Activated T-cell treated with anti-CD3 and anti-CD28 coated beads, Interleukin-2, amount 50 U/mL, for 4 hours (primary cell): ENCODE results near the gene A4GALT. TPM values are rescaled to one million over a fixed set of nuclear protein-coding genes. Genes with fewer than 3 reads are reported as not detected.

ENCODE experiments used
- ATAC-seq, 2 donors: fragments of 200-7000 bp; cut with Tn5 transposase; one replicate each; pipeline ENCODE4 v1.10.0; 2021
- DNase-seq: peaks from one replicate; pipeline ENCODE4 v3.0.0-alpha.2; 2020
- H3K27me3 Mint-ChIP-seq: one replicate; pipeline ENCODE4 v1.8.0; 2021; ENCODE audit warnings: low read depth, mixed read lengths
- H3K36me3 Mint-ChIP-seq: one replicate; pipeline ENCODE4 v1.8.0; 2022; ENCODE audit warnings: mixed read lengths; ENCODE audit not compliant: insufficient read depth
- H3K4me1 Mint-ChIP-seq: one replicate; pipeline ENCODE4 v1.8.0; 2021; ENCODE audit warnings: low read depth, mixed read lengths
- H3K4me3 Mint-ChIP-seq: one replicate; pipeline ENCODE4 v1.8.0; 2021; ENCODE audit warnings: mild to moderate bottlenecking, moderate library complexity, mixed read lengths
- H3K9me3 Mint-ChIP-seq: one replicate; pipeline ENCODE4 v1.8.0; 2021; ENCODE audit warnings: mixed read lengths
- total RNA-seq, 3 donors: library from RNA; stranded (reverse); gene quantifications; one replicate each; pipeline ENCODE4 v1.2.1, GENCODE V29; 2021

Gene A4GALT
- total RNA-seq, 3 donors from 2014 or later, result not detected

- H3K4me1 Mint-ChIP-seq, result peaks cover 18% of the 10 kb centered on the region
- no peaks in the 10 kb centered on the region for H3K9me3 Mint-ChIP-seq
- ATAC-seq, result peak in 1 of 2 donors; percentile 14
- DNase-seq, result no peak
- H3K27me3 Mint-ChIP-seq, result peaks cover 59% of the 10 kb centered on the region
- H3K4me3 Mint-ChIP-seq, result peak overlapping the region; percentile 58
- H3K36me3 Mint-ChIP-seq, result no peaks in the 10 kb centered on the region
These were observed 911 bp downstream of the A4GALT start for GRCh38 chr22:42719656-42720262.

- no peak for ATAC-seq
- H3K9me3 Mint-ChIP-seq, result no peaks in the 10 kb centered on the region
- peak overlapping the region; percentile 58 for H3K4me3 Mint-ChIP-seq
- no peak for DNase-seq
- peaks cover 18% of the 10 kb centered on the region for H3K4me1 Mint-ChIP-seq
- H3K36me3 Mint-ChIP-seq, result no peaks in the 10 kb centered on the region
- peaks cover 65% of the 10 kb centered on the region for H3K27me3 Mint-ChIP-seq
These were observed 1.5 kb downstream of the A4GALT start for GRCh38 chr22:42719133-42719532.

GRCh38 chr22:42717197-42717928 lies 3.3 kb downstream of the A4GALT start:
- DNase-seq (no peak), ATAC-seq (no peak)
- no peaks in the 10 kb centered on the region for H3K36me3 Mint-ChIP-seq
- no peaks in the 10 kb centered on the region for H3K9me3 Mint-ChIP-seq
- H3K4me3 Mint-ChIP-seq, result no peak overlapping the region
- H3K27me3 Mint-ChIP-seq, result peaks cover 62% of the 10 kb centered on the region
- H3K4me1 Mint-ChIP-seq, result peaks cover 18% of the 10 kb centered on the region

GRCh38 chr22:42716649-42717127 lies 4.0 kb downstream of the A4GALT start:
- no peaks in the 10 kb centered on the region for H3K9me3 Mint-ChIP-seq
- no peak overlapping the region for H3K4me3 Mint-ChIP-seq
- peaks cover 17% of the 10 kb centered on the region for H3K4me1 Mint-ChIP-seq
- ATAC-seq, result no peak
- H3K36me3 Mint-ChIP-seq, result no peaks in the 10 kb centered on the region
- DNase-seq, result no peak
- H3K27me3 Mint-ChIP-seq, result peaks cover 61% of the 10 kb centered on the region

- no peak for DNase-seq
- peaks cover 14% of the 10 kb centered on the region for H3K4me1 Mint-ChIP-seq
- no peaks in the 10 kb centered on the region for H3K36me3 Mint-ChIP-seq
- H3K4me3 Mint-ChIP-seq, result no peak overlapping the region
- no peaks in the 10 kb centered on the region for H3K9me3 Mint-ChIP-seq
- no peak for ATAC-seq
- H3K27me3 Mint-ChIP-seq, result peaks cover 58% of the 10 kb centered on the region
These were observed 4.4 kb downstream of the A4GALT start for GRCh38 chr22:42716221-42716620.

GRCh38 chr22:42714768-42715390 lies 5.8 kb downstream of the A4GALT start:
- DNase-seq (no peak), ATAC-seq (no peak)
- Mint-ChIP-seq H3K36me3 (no peaks in the 10 kb centered on the region), H3K27me3 (peaks cover 59% of the 10 kb centered on the region), H3K9me3 (peaks cover under 1% of the 10 kb centered on the region), H3K4me1 (peaks cover 10% of the 10 kb centered on the region), H3K4me3 (no peak overlapping the region)

- H3K4me3 Mint-ChIP-seq, result no peak overlapping the region
- no peak for DNase-seq
- H3K9me3 Mint-ChIP-seq, result peaks cover 4% of the 10 kb centered on the region
- no peaks in the 10 kb centered on the region for H3K36me3 Mint-ChIP-seq
- H3K4me1 Mint-ChIP-seq, result peaks cover 5% of the 10 kb centered on the region
- ATAC-seq, result no peak
- peaks cover 55% of the 10 kb centered on the region for H3K27me3 Mint-ChIP-seq
These were observed 6.4 kb downstream of the A4GALT start for GRCh38 chr22:42714308-42714707.

GRCh38 chr22:42711895-42712837 lies 8.5 kb downstream of the A4GALT start:
- Mint-ChIP-seq H3K4me3 (no peak overlapping the region), H3K36me3 (peaks cover 2% of the 10 kb centered on the region), H3K27me3 (peaks cover 42% of the 10 kb centered on the region), H3K9me3 (peaks cover 8% of the 10 kb centered on the region), H3K4me1 (no peaks in the 10 kb centered on the region)
- ATAC-seq (no peak), DNase-seq (no peak)

GRCh38 chr22:42711281-42711731 lies 9.4 kb downstream of the A4GALT start:
- Mint-ChIP-seq H3K4me1 (no peaks in the 10 kb centered on the region), H3K9me3 (peaks cover 8% of the 10 kb centered on the region)

GRCh38 chr22:42708417-42708816 lies 12.3 kb downstream of the A4GALT start:
- Mint-ChIP-seq H3K27me3 (peaks cover 28% of the 10 kb centered on the region), H3K9me3 (peaks cover 8% of the 10 kb centered on the region), H3K4me3 (no peak overlapping the region), H3K36me3 (peaks cover 2% of the 10 kb centered on the region), H3K4me1 (no peaks in the 10 kb centered on the region)
- DNase-seq (no peak), ATAC-seq (no peak)

More at GRCh38 chr22:42711281-42711731, 9.4 kb downstream of the A4GALT start:
- H3K36me3 Mint-ChIP-seq, result peaks cover 2% of the 10 kb centered on the region
- peaks cover 35% of the 10 kb centered on the region for H3K27me3 Mint-ChIP-seq
- no peak overlapping the region for H3K4me3 Mint-ChIP-seq
- ATAC-seq, result no peak
- DNase-seq, result no peak

GRCh38 chr22:42707496-42707895 lies 13.2 kb downstream of the A4GALT start:
- DNase-seq (no peak), ATAC-seq (no peak)
- peaks cover 20% of the 10 kb centered on the region for H3K27me3 Mint-ChIP-seq

GRCh38 chr22:42704896-42705295 lies 15.8 kb downstream of the A4GALT start:
- Mint-ChIP-seq H3K27me3 (peaks cover 9% of the 10 kb centered on the region), H3K9me3 (peaks cover 7% of the 10 kb centered on the region), H3K4me3 (no peak overlapping the region), H3K4me1 (no peaks in the 10 kb centered on the region), H3K36me3 (peaks cover 2% of the 10 kb centered on the region)
- DNase-seq (no peak), ATAC-seq (no peak)

More at GRCh38 chr22:42707496-42707895, 13.2 kb downstream of the A4GALT start:
- H3K4me3 Mint-ChIP-seq, result no peak overlapping the region
- peaks cover 2% of the 10 kb centered on the region for H3K36me3 Mint-ChIP-seq
- H3K4me1 Mint-ChIP-seq, result no peaks in the 10 kb centered on the region
- peaks cover 8% of the 10 kb centered on the region for H3K9me3 Mint-ChIP-seq

- peaks cover 5% of the 10 kb centered on the region for H3K27me3 Mint-ChIP-seq
- H3K4me3 Mint-ChIP-seq, result no peak overlapping the region
- no peaks in the 10 kb centered on the region for H3K9me3 Mint-ChIP-seq
- H3K36me3 Mint-ChIP-seq, result no peaks in the 10 kb centered on the region
- no peak for ATAC-seq
- DNase-seq, result no peak
- no peaks in the 10 kb centered on the region for H3K4me1 Mint-ChIP-seq
These were observed 18.0 kb downstream of the A4GALT start for GRCh38 chr22:42702675-42703074.

GRCh38 chr22:42701694-42702093 lies 19.0 kb downstream of the A4GALT start:
- ATAC-seq (no peak), DNase-seq (no peak)
- H3K27me3 Mint-ChIP-seq, result peaks cover 2% of the 10 kb centered on the region
- H3K4me3 Mint-ChIP-seq, result no peak overlapping the region
- no peaks in the 10 kb centered on the region for H3K36me3 Mint-ChIP-seq
- no peaks in the 10 kb centered on the region for H3K4me1 Mint-ChIP-seq
- H3K9me3 Mint-ChIP-seq, result no peaks in the 10 kb centered on the region
